ENCODE data around the gene ALPP.
"Not testable (repeated sequence)": the region's sequence is repeated elsewhere in the genome, so short reads cannot be mapped to it uniquely, and the experiment has no call there.

The ALPP gene

DNA sequence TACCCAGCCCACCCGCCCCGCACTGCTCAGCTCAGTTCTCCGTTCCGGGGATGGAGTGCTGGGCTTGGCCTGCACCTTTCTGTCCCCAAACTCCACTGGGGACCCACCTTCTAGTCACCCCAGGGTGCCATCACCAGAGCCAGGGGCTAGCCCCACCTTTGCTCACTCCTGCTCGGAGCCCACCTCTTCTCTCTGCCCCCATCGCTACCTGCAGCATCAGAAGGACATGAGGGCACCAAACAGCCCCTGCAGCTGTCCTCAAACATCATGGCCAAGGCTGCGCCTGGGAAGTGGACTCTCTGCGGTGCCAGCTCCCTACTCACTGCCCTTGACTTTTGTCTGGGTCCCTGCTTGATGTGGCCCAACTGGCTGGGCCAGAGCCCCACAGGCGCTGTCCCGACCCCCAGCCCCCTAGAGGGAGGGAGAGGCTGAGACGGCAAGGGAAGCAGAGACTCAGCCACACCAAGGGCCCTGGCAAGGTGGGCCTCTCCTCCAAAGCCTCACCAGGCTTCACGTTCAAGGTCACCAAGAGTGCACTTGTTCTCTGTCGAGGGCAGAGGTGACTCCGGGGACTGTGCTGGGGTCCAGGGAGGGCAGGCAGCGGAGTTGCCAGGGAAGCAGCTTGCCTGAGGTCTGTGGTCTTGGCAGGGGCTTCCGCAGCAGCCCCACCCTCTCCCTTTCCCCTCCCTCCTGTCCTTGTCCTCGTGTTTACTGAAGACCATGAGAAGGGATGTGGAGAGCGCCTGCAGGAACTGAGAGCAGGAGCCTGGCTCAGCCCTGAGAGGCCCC lies 13.6 kb upstream of the ALPP start:
- DNase-seq, result not testable (repeated sequence)

DNA sequence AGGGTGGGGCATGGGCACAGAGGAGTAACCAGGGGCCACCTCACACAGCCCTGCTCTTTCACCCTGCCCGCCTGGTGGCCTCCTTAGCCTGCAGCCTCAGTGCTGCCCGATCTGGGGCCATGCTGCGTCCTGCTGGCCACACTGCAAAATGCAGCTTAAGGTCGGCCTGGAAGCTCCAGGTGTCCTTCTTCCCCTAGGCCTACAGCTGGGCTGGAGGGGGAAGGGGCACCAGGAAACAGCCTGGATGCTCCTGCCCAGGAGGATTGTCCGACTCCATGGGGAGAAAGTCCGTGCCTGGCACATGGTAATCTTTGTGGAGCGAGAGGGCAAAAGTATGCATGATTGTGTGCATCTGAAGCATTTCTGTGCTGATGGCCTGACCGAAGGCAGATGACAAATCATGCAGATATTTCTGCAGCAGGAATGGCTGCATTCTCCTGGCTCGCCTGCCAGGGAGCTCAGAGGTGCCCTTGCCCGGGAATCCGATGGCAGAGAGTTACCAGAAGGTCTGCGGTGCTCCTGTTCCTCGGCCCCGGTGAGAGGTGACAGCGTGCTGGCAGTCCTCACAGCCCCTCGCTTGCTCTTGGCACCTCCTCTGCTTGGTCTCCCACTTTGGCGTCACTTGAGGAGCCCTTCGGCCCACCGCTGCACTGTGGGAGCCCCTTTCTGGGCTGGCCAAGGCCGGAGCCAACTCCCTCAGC lies 12.8 kb upstream of the ALPP start:
- peak in 1 of 2 experiments; percentile 61 for DNase-seq

DNA sequence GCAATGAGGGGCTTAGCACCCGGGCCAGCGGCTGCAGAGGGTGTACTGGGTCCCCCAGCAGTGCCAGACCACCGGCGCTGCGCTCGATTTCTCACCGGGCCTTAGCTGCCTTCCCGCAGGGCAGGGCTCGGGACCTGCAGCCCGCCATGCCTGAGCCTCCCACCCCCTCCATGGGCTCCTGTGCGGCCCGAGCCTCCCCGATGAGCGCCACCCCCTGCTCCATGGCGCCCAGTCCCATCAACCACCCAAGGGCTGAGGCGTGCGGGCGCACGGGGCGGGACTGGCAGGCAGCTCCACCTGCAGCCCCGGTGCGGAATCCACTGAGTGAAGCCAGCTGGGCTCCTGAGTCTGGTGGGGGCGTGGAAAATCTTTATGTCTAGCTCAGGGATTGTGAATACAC lies 12.1 kb upstream of the ALPP start:
- DNase-seq, result peak in 1 of 2 experiments; percentile 10

DNA sequence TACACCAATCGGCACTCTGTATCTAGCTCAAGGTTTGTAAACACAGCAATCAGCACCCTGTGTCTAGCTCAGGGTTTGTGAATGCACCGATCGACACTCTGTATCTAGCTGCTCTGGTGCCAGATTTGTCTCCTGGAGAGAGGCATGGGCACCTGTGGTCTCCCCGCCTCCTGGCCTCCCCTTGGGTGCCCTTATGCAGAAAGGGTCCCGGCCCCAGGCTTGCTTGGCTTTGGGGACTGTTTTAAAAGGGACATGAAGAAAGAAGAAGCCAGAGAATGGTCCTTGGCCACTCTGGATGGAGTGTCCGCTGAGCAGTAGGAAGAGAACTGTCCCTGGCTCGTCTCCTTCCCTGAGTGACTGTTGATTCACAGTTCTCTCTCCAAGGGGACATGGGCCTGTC lies 11.5 kb upstream of the ALPP start:
- no peak for DNase-seq

DNA sequence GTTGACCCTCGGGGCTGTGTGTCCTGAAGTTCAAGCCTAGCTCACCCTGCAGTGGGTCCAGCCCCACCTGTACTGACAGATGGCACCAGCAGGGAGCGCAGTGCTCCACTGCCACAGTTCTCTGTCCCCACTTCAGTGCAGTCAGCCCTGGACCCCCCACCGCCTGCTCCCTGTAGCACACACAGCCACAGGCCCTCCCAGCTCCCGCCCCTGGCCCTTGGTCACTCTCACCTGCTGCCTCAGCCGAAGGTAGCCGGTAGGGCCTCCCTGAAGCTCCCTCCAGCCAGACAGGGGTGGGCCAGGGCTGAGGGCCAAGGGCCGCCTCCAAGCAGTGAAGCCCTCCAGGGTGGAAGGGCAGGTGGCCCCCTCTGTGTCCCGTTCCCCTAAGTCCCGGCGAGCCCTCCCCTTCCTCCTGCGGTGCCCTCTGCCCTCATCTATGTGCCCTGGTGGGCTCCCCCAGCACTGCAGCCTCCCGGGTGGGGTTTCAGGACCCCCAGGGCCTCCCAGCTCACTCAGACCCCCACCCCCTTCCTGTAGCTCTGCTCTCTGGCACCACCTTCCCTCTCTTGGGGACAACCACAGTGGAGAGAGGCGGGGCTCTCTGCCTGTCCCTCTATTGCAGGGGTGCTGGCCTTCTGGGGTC lies 10.8 kb upstream of the ALPP start:
- no peak for DNase-seq

DNA sequence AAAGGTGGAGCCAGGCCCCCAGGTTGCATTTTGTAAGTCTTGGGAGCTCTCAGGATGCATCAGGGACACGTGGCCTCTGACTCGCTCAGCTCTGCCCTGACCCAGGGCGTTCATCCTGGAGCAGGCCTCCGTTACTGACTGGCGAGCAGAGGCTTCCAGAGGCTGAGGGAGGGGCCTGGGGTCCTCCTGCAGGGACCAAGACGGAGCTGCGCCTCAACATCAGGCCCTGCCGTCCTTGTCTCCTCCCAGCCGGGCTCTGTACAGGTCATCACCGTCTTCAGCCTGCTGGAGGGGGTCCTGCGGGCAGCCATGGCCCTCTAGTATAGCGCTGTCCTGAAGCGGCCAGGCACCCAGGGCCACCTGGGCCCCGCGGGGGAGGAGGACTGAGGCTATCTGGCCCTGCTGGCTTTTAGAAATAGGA lies 10.2 kb upstream of the ALPP start:
- no peak for DNase-seq

DNA sequence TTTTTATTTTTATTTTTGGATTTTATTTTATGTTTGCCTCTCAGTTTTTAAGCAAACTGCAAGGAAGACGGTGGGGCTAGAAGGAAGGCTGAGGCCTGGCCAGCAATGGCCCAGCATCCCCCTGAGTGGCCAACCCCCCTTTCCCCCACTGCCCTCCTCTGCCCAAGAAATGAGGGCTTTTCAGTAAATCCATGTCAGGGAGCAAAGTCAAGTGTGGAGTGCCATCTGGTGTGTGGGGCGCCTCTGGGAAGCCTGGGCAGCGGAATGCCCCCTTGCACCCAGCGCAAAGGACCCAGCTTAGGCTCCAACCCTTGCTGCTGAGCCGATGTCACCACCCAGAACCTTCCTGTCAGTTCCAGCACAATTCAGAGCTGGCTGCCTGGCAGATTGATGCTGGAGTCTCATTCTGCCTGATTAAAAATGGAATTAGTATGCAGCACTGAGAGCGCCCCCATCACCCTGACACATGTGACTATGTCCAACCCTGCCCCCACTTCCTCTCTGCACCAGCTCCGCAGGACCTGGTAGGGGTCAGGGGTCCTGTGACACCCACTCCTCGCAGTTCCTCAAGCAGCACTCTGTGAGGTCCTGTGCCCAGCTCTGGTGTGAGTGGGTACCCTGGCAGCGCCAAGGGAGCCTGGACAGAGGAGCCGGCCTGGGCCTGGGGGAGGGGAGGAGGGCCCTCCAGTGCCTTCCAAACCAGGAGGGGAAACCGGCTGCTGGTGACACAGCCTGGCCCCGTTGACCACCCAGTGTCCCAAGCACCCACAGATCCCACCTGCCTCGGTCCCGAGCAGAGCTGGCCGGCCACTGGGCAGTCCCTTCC lies 9.2 kb upstream of the ALPP start:
- DNase-seq, result no peak

DNA sequence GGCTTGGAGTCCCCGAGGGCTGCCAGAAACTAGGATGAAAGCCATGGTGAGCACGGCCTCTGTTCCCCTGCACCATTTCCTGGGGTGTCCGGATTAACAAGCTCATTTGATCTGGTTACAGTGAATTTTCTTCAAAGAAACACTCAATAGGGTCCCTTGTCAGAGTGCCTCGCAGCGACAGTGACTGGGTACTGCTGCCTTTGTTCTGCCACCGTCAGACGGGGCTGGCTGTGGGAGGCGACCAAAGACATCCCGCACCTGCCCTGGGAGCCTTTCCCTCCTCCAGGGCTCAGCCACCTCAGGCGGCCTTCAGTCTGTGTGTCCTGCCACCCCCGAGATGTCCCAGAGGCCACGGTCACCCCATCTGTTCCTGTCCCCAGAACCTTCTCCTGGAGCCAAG lies 8.5 kb upstream of the ALPP start:
- not testable (repeated sequence) for DNase-seq

DNA sequence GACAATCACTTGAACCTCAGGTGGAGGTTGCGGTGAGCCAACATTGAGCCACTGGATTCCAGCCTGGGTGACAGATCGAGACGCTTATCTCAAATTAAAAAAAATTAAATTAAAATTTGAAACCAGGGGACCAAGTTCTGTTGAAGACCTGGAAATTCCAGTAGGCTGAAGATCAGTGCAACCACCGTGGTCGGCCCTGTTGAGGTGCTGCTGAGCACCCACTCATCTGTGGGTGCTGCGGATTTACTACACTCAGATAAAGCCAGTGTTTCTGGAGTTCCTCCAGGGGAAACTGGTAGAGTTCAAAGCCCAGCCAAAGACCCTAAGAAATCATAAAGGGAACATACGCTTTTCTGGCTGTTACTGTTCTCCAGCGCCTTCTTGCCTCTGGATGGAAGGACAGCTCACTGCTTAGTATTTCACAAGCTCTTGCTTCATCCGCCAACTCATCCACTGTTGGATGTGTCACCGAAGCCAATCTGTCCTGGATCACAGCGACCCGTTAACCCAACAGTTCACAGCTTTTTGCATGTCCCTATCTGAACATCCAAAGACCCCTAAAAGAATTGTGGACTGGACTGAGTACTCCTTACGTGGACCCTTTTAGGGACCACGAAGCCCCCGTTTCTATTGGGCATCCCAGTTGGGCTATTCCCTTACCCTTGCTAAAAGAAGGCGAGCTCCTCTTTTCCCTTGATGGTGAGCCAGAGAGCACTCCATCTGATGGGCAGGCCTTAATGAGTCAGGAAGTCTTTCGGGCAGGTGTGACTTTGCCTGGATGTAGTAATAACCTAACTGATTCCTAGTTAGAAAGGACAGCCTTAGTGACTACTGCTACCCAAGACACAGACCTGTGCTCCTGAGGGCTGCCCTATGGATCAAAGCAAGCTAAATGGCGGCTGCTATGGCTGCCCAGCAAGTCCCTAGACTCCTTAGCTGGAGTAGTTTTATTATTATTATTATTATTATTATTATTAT lies 6.0 kb upstream of the ALPP start:
- DNase-seq, result no peak

DNA sequence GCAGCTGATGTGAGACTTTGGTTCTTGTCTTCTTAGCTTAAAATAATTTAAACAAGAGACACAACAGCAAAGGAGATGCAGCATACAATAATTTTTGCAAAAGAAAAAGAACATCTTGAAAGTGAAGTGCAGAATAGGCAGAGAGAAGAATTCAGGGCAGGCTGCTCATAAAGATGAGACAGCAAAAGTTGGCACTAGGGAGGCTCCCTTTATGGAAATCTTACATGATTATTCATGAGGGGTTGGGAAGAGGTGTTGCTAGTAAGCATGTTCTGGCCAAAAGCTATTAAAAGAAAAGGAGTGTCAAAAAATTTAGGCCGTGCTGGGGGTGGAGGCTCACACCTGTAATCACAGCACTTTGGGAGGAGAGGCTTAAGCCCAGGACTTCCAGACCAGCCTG lies 4.2 kb upstream of the ALPP start:
- DNase-seq, result peak in 1 of 2 experiments; percentile 17

DNA sequence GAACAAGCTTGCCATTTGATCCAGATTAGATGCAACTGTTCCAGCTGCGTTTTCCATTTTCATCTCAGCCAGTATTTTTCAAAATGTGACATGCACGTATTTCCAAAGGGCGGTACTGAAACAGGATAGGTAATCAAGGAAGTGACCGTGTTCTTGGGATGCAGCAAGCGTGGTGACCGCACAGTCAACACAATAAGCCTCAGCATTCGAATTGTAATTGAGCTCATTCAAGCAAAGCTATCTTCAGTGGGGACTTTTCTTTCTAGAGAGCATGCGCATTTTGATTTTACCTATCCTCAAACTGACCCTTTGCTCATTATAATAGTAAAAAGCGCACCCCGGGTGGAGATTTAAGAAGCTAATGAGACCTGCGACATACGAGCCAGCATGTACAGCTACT lies 3.4 kb upstream of the ALPP start:
- no peak for DNase-seq

DNA sequence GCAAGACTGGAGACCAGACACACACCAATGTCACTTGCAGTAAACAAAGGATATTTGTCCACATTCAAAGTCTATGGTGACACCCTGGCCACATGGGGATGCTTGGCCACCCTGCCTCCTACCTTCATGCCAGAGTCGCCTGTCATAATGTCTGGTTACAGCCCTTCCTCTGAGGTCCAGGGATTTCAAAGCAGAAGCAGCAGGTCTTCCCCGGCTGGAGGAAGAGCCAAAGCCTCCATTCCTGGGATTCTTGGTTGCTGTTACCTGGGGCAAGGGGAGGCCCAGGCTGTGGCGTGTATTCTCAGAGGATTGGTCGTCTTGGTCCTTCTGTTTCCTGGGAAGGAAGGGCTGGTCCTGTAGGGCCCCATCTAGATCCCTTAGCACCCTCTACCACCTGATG lies 2.3 kb upstream of the ALPP start:
- DNase-seq, result no peak

DNA sequence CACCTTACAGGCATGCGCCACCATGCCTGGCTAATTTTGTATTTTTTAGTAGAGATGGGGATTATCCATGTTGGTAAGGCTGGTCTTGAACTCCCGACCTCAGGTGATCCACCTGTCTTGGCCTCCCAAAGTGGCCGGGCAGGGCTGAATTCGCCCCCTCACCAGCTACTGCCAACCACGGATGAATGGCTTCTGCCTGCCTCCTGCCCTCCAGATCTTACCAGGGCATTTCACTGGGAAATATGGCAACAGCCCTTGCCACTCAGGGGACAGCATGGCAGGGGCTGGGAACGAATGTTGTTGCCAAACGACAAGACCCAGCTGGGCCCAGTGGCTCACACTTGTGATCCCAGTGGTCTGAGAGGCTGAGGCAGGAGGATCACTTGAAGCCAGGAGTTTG lies 1.8 kb upstream of the ALPP start:
- no peak for DNase-seq

DNA sequence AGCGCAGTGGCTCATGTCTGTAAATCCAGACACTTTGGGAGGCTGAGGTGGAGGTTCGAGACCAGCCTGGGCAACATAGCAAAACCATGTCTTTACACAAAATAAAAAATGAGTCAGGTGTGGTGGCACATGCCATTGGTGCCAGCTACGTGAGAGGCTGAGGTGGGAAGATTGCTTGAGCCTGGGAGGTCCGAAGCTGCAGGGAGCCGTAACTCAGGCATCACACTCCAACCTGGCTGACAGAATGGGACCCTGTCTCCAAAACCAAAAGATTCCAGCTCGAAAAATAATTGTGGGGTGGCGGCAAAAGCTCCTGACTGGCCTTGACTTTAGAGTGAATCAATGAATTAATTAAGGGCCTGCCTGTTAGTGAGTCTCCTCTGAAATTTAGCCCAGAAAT lies 1.2 kb upstream of the ALPP start:
- DNase-seq, result no peak

DNA sequence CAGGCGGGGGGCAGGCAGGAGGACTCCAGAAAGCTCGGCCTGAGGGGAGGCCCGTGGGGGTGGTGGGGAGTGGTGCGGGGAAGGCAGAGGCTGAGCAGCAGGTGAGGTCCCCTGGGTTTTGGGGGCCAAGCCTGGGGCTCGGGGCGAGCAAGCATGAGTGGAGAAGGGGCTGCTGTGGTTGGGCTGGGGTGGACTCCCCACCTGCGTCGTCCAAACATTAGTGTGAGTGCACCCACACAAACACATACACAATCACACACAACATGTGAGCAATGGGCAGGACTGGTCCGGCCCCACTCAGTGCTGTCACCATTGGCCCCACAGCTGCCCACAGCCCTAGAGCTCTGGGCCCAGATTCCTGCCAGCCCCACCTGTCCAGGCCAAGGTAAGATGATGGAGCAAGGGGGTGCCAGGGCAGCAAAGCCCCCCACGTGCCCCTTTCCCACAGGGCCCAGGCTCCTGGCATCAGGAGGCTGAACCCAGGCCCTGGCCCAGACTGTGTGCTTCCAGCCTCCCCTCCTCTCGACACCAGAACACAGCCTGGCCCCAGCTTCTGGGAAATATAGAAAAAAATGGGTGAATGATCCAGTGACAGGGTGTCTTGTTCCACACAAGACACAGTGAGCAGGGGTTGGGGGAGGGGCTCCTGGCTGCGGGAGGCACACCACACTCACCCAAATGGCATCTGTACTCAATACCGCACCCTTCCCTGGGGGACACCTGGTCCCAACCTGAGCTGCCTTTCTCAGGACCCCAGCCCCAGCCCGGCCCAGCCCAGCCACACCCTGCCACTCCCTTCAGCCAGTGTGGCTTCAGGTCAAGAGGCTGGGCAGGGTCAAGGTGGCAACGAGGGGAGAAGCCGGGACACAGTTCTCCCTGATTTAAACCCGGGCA lies 463 bp upstream of the ALPP start:
- DNase-seq, result no peak

DNA sequence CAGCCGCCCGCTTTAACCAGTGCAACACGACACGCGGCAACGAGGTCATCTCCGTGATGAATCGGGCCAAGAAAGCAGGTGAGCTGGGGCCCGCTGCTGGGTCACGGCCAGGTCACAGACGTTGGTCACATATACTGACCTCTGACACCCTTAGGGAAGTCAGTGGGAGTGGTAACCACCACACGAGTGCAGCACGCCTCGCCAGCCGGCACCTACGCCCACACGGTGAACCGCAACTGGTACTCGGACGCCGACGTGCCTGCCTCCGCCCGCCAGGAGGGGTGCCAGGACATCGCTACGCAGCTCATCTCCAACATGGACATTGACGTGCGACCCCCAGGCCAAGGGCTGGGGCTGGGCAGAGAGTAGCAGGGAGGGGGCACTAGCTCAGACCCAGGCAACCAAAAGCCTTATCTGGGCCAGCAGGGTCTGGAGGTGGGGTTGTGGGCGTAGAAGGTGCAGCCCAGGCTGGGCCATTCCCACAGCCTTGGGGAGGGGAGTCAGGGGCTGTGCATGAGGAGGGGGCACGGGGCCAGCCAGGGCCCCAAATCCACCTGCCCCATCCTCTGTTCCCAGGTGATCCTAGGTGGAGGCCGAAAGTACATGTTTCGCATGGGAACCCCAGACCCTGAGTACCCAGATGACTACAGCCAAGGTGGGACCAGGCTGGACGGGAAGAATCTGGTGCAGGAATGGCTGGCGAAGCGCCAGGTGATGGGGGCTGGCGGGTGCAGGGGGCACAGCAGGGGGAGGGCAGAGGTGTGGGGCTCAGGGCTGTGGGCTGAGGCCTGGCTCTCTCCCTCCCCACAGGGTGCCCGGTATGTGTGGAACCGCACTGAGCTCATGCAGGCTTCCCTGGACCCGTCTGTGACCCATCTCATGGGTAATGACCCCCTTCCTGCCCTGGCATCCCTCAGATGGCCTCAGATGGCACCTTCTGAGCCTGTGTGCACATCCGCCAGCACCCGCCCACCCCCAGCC lies 1.3 kb downstream of the ALPP start:
- DNase-seq, result not testable (repeated sequence)

DNA sequence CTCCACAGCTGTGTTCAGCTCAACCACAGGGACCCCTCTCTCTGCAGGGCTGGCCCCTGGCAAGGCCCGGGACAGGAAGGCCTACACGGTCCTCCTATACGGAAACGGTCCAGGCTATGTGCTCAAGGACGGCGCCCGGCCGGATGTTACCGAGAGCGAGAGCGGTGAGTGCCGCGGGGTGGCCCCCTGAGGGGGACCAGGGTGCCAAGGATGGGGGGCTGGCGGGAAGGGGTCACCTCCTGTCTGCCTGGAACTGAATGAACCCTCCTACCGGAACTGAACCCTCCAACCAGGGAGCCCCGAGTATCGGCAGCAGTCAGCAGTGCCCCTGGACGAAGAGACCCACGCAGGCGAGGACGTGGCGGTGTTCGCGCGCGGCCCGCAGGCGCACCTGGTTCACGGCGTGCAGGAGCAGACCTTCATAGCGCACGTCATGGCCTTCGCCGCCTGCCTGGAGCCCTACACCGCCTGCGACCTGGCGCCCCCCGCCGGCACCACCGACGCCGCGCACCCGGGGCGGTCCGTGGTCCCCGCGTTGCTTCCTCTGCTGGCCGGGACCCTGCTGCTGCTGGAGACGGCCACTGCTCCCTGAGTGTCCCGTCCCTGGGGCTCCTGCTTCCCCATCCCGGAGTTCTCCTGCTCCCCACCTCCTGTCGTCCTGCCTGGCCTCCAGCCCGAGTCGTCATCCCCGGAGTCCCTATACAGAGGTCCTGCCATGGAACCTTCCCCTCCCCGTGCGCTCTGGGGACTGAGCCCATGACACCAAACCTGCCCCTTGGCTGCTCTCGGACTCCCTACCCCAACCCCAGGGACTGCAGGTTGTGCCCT lies 2.9 kb downstream of the ALPP start:
- peak in 1 of 2 experiments; percentile 22 for DNase-seq

Data from NCI-H526 (cell line).